ENCODE data around the gene SLC25A25. TPM values are rescaled to one million over a fixed set of nuclear protein-coding genes. Genes with fewer than 3 reads are reported as not detected.

The SLC25A25 gene
- total and polyA plus RNA-seq, 9 of the 15 experiments (the other 6 are each of a cell fraction or from before 2014, with no cell fraction given): 0.07 to 35.9 (median 23.2) TPM

DNA sequence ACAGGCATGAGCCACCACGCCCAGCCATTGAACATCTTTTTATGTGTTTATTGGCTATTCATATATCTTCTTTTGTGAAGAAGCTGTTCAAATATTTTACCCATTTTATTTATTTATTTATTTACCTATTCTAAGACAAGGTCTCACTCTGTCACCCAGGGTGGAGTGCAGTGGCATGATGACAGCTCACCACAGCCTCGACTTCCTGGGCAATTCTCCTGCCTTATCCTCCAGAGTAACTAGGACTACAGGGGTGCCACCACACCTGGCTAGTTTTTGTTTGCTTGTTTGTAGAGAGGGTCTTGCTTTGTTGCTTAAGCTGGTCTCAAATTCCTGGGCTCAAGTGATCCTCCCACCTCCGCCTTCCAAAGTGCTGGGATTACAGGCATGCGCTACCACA lies 34.4 kb upstream of the SLC25A25 start:
- Histone ChIP-seq H3K9me1 (ENCODE audit: control insufficient read depth, insufficient read depth, low read length) (no peaks in the 10 kb centered on the region), H3K4me2 (ENCODE audit: insufficient read depth, low read length) (no peak overlapping the region), H3K79me2 (ENCODE audit: control insufficient read depth, insufficient read depth, low read length) (no peaks in the 10 kb centered on the region), H3K9ac (ENCODE audit: insufficient read depth in 1 of 2, low read depth in 2 of 2, low read length in 2 of 2) (no peak overlapping the region), H3K36me3 (ENCODE audit: control insufficient read depth, insufficient read depth, low read length) (no peaks in the 10 kb centered on the region), H3K9me3 (replicated peaks; ENCODE audit: control insufficient read depth, insufficient read depth, low read depth, low read length) (no peaks in the 10 kb centered on the region), H4K20me1 (replicated peaks; ENCODE audit: control insufficient read depth, insufficient read depth, low read length) (no peaks in the 10 kb centered on the region), H2AFZ (ENCODE audit: low read depth, low read length) (no peak overlapping the region), H3K4me1 (replicated peaks in 1 of 2; ENCODE audit: control insufficient read depth in 2 of 2, insufficient read depth in 2 of 2, low read length in 2 of 2) (peaks cover 8 to 12% of the 10 kb centered on the region in 2 experiments), H3K4me3 (no peak overlapping the region), H3K27ac (ENCODE audit: extremely low read depth, low read depth, low read length) (no peak overlapping the region), H3K27me3 (ENCODE audit: control insufficient read depth in 2 of 2, insufficient read depth in 2 of 2, low read length in 2 of 2) (no peaks in the 10 kb centered on the region)
- intact Hi-C loops (cut with micrococcal nuclease) (loop anchor here (10.0 kb wide), 1 partner anchor 299 kb away; the partner anchor contains the start of gene TOR2A), in situ Hi-C loops (cut with MboI) (loop anchor here (5.0 to 10.0 kb wide), 2 partner anchors 69 to 96 kb away; partner anchors contain the start of gene DPM2)
- ATAC-seq (no peak), DNase-seq (ENCODE audit: extremely low read depth in 1 of 4, low spot score in 3 of 4) (no peak), FAIRE-seq (no peak)
- CTCF ChIA-PET (ENCODE audit: low intra/inter-chr PET ratio): interaction anchor here (0.5 kb wide), 1 partner anchor 10 kb away, joined by 4 read pairs; no protein-coding TSS in a partner anchor
- 75% methylated on average over 4 of the region's 4 CpGs for WGBS (ENCODE audit: insufficient coverage, low coverage, missing lambda C conversion rate)
- no TSS peak for BruUV-seq (replicated peaks)
- POLR2A ChIA-PET: interaction anchor here (0.6 to 2.3 kb wide), 5 partner anchors 9 to 92 kb away, joined by 3 to 8 read pairs (median 3); no protein-coding TSS in a partner anchor
- TF ChIP-seq RFX5 (IDR thresholded peaks at IDR 0.05; ENCODE audit: low read depth, low read length) (no peak), HOXB6 (CRISPR knock-in tag; IDR thresholded peaks at IDR 0.05; ENCODE audit: borderline replicate concordance) (no peak), PPARD (CRISPR knock-in tag; IDR thresholded peaks at IDR 0.05) (no peak), XRCC5 (IDR thresholded peaks at IDR 0.05; ENCODE audit: low read depth, low read length) (no peak), NFIX (CRISPR knock-in tag; IDR thresholded peaks at IDR 0.05; ENCODE audit: low read depth) (no peak), CUX1 (CRISPR knock-in tag; IDR thresholded peaks at IDR 0.05) (no peak), HDAC2 (IDR thresholded peaks at IDR 0.05) (no peak), ZNF134 (CRISPR knock-in tag; conservative IDR thresholded peaks at IDR 0.05) (no peak), ZNF274 (IDR thresholded peaks at IDR 0.05; ENCODE audit: borderline replicate concordance, low read depth, low read length) (no peak), NR2C1 (IDR thresholded peaks at IDR 0.05) (no peak), NR2C1 (tag; IDR thresholded peaks at IDR 0.05) (no peak), NR3C1 (CRISPR knock-in tag; IDR thresholded peaks at IDR 0.05) (no peak)
- TF ChIP-seq, protein P1, sequence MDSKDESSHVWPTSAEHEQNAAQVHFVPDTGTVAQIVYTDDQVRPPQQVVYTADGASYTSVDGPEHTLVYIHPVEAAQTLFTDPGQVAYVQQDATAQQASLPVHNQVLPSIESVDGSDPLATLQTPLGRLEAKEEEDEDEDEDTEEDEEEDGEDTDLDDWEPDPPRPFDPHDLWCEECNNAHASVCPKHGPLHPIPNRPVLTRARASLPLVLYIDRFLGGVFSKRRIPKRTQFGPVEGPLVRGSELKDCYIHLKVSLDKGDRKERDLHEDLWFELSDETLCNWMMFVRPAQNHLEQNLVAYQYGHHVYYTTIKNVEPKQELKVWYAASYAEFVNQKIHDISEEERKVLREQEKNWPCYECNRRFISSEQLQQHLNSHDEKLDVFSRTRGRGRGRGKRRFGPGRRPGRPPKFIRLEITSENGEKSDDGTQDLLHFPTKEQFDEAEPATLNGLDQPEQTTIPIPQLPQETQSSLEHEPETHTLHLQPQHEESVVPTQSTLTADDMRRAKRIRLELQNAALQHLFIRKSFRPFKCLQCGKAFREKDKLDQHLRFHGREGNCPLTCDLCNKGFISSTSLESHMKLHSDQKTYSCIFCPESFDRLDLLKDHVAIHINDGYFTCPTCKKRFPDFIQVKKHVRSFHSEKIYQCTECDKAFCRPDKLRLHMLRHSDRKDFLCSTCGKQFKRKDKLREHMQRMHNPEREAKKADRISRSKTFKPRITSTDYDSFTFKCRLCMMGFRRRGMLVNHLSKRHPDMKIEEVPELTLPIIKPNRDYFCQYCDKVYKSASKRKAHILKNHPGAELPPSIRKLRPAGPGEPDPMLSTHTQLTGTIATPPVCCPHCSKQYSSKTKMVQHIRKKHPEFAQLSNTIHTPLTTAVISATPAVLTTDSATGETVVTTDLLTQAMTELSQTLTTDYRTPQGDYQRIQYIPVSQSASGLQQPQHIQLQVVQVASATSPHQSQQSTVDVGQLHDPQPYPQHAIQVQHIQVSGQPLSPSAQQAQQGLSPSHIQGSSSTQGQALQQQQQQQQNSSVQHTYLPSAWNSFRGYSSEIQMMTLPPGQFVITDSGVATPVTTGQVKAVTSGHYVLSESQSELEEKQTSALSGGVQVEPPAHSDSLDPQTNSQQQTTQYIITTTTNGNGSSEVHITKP (IDR thresholded peaks at IDR 0.05; ENCODE audit: partially characterized antibody): no peak
- TF ChIP-seq, protein P2, sequence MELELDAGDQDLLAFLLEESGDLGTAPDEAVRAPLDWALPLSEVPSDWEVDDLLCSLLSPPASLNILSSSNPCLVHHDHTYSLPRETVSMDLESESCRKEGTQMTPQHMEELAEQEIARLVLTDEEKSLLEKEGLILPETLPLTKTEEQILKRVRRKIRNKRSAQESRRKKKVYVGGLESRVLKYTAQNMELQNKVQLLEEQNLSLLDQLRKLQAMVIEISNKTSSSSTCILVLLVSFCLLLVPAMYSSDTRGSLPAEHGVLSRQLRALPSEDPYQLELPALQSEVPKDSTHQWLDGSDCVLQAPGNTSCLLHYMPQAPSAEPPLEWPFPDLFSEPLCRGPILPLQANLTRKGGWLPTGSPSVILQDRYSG (tag; conservative IDR thresholded peaks at IDR 0.05; ENCODE audit: low read depth): no peak
